ENCODE results near the gene CNN2. TPM values are rescaled to one million over a fixed set of nuclear protein-coding genes. Genes with fewer than 3 reads are reported as not detected.

Gene CNN2
- total and polyA plus RNA-seq, 9 of the 15 experiments (the other 6 are each of a cell fraction or from before 2014, with no cell fraction given) = 12.1 to 174 (median 52.7) TPM

- in situ Hi-C loops (cut with MboI) (loop anchor here (5.0 kb wide), 1 partner anchor 62 kb away; no protein-coding TSS in a partner anchor), intact Hi-C loops (cut with micrococcal nuclease) (loop anchor here (5.0 kb wide), 2 partner anchors 122 to 212 kb away; no protein-coding TSS in a partner anchor)
- peaks cover 38% of the 10 kb centered on the region; the same call in 2 of the 3 replicates for H3K36me3 ChIP-seq (ENCODE audit: control insufficient read depth, insufficient read depth, low read length)
- FAIRE-seq (peak; percentile 48), ATAC-seq (peak; percentile 78), DNase-seq (ENCODE audit: extremely low read depth in 1 of 4, low spot score in 3 of 4) (peak; percentile 94 to 97 (median 95))
- WGBS (ENCODE audit: insufficient coverage, low coverage, missing lambda C conversion rate) = under 1% methylated on average over 59 of the region's 78 CpGs
- peak within 1 kb of the TSS; percentile 91 for H3K27ac ChIP-seq (ENCODE audit: extremely low read depth, low read depth, low read length)
- peak within 1 kb of the TSS; percentile 95 for H3K4me2 ChIP-seq (ENCODE audit: insufficient read depth, low read length)
- CTCF ChIA-PET (ENCODE audit: low intra/inter-chr PET ratio) = interaction anchor here (1.6 to 5.7 kb wide), 2 partner anchors 61 to 124 kb away, joined by 4 to 158 read pairs; partner anchors contain the start of gene ARID3A
- BruUV-seq (replicated peaks) = no TSS peak
- H3K9me1 ChIP-seq (ENCODE audit: control insufficient read depth, insufficient read depth, low read length) = no peaks in the 10 kb centered on the region
- no peaks in the 10 kb centered on the region for H3K9me3 ChIP-seq (replicated peaks; ENCODE audit: control insufficient read depth, insufficient read depth, low read depth, low read length)
- H3K4me3 ChIP-seq = peak within 1 kb of the TSS; percentile 100
- POLR2A ChIA-PET = interaction anchor here (0.6 to 2.7 kb wide), 16 partner anchors 8 to 494 kb away, joined by 3 to 24 read pairs (median 3); no protein-coding TSS in a partner anchor
- H2AFZ ChIP-seq (ENCODE audit: low read depth, low read length) = peak within 1 kb of the TSS; percentile 96
- H3K27me3 ChIP-seq (ENCODE audit: control insufficient read depth in 2 of 2, insufficient read depth in 2 of 2, low read length in 2 of 2) = no peaks in the 10 kb centered on the region
- peaks cover 24 to 78% of the 10 kb centered on the region in 2 experiments for H3K4me1 ChIP-seq (replicated peaks in 1 of 2; ENCODE audit: control insufficient read depth in 2 of 2, insufficient read depth in 2 of 2, low read length in 2 of 2)
- peaks cover 30% of the 10 kb centered on the region for H3K79me2 ChIP-seq (ENCODE audit: control insufficient read depth, insufficient read depth, low read length)
- H3K9ac ChIP-seq (ENCODE audit: insufficient read depth in 1 of 2, low read depth in 2 of 2, low read length in 2 of 2) = peak within 1 kb of the TSS; percentile 86 to 98
- no peaks in the 10 kb centered on the region for H4K20me1 ChIP-seq (replicated peaks; ENCODE audit: control insufficient read depth, insufficient read depth, low read length)
- TF ChIP-seq DEAF1 (CRISPR knock-in tag; IDR thresholded peaks at IDR 0.05) = no peak
- no peak for TF ChIP-seq OTX1 (CRISPR knock-in tag; IDR thresholded peaks at IDR 0.05)
- TF ChIP-seq ZBTB11 (CRISPR knock-in tag; IDR thresholded peaks at IDR 0.05) = peak in 1 of 3 experiments; percentile 68; a peak in 1 of 6 replicates
- TF ChIP-seq ZNF583 (CRISPR knock-in tag; IDR thresholded peaks at IDR 0.05) = no peak
- TF ChIP-seq THRAP3 (IDR thresholded peaks at IDR 0.05; ENCODE audit: borderline replicate concordance) = no peak
- TF ChIP-seq ARID4B (CRISPR knock-in tag; IDR thresholded peaks at IDR 0.05) = peak; percentile 100
- TF ChIP-seq GABPB2 (CRISPR knock-in tag; conservative IDR thresholded peaks at IDR 0.05) = no peak
- TF ChIP-seq MYNN (IDR thresholded peaks at IDR 0.05) = no peak
- TF ChIP-seq MYNN (CRISPR knock-in tag; IDR thresholded peaks at IDR 0.05) = no peak
- peak; percentile 93 for TF ChIP-seq SP1 (CRISPR knock-in tag; IDR thresholded peaks at IDR 0.05)
- no peak for TF ChIP-seq FOXJ2 (tag; IDR thresholded peaks at IDR 0.05)
These were observed 42.0 kb upstream of the CNN2 start, which contains the start of gene WDR18 for GRCh38 chr19:984165-984967. Gene WDR18, plus strand, starts transcription at chr19:984345. Its CDS starts 9 bp downstream, at chr19:984354.
